MCF 10A (cell line): ENCODE measurements around the gene CSNK1G2. TPM values are rescaled to one million over a fixed set of nuclear protein-coding genes. Genes with fewer than 3 reads are reported as not detected.

Source experiments
- BruUV-seq: library from RNA; stranded (reverse); fragments of 400-500 nt; replicated peaks from 2 replicates; lab custom pipeline; 2021; lab: Mats Ljungman, UMichigan
- CTCF ChIA-PET: fragments of 300-600 bp; sonication (Branson Sonifier 250); formaldehyde crosslinking; extraction: SDS; loops from one replicate; lab custom pipeline; 2021; ENCODE audit warnings: antibody characterized with exemption, inconsistent platforms; lab: Yijun Ruan, JAX
- POLR2A ChIA-PET: fragments of 300-600, 350-650 bp; sonication (Branson Sonifier 250); formaldehyde crosslinking; extraction: SDS; loops from one replicate; lab custom pipeline; 2020; ENCODE audit warnings: antibody characterized with exemption, inconsistent platforms; lab: Yijun Ruan, JAX
- DNase-seq: peaks from one replicate; pipeline ENCODE4 v3.0.0-alpha.2; 2018; ENCODE audit not compliant: unreplicated experiment
- H3K27ac Mint-ChIP-seq: one replicate; pipeline ENCODE4 v1.8.0; 2022; ENCODE audit warnings: mild to moderate bottlenecking, low read depth, mixed read lengths; ENCODE audit not compliant: unreplicated experiment
- H3K27me3 Mint-ChIP-seq: one replicate; pipeline ENCODE4 v1.8.0; 2022; ENCODE audit warnings: mixed read lengths; ENCODE audit not compliant: insufficient read depth, unreplicated experiment
- H3K36me3 Mint-ChIP-seq: one replicate; pipeline ENCODE4 v1.8.0; 2022; ENCODE audit warnings: mild to moderate bottlenecking, moderate library complexity, mixed read lengths; ENCODE audit not compliant: insufficient read depth, unreplicated experiment
- H3K4me1 Mint-ChIP-seq: one replicate; pipeline ENCODE4 v1.8.0; 2022; ENCODE audit warnings: mixed read lengths; ENCODE audit not compliant: insufficient read depth, unreplicated experiment
- H3K4me3 Mint-ChIP-seq: one replicate; pipeline ENCODE4 v1.8.0; 2022; ENCODE audit warnings: mild to moderate bottlenecking, moderate library complexity, mixed read lengths; ENCODE audit not compliant: unreplicated experiment
- H3K9me3 Mint-ChIP-seq: one replicate; pipeline ENCODE4 v1.8.0; 2022; ENCODE audit warnings: mixed read lengths; ENCODE audit not compliant: unreplicated experiment
- intact Hi-C: fragments of 100-400 bp; cut with micrococcal nuclease; formaldehyde crosslinking; loops from 2 replicates; pipeline ENCODE4 v1.14.1; 2022
- total RNA-seq: library from RNA; stranded (reverse); gene quantifications from 2 replicates; pipeline ENCODE4 v1.2.3, GENCODE V29; 2022
- TF ChIP-seq, protein P1 (sequence below): fragments of 200-600 bp; IDR thresholded peaks from one replicate; pipeline ENCODE4 v1.8.0; 2022; ENCODE audit warnings: antibody characterized with exemption, mild to moderate bottlenecking; ENCODE audit not compliant: unreplicated experiment

CSNK1G2 gene
- total RNA-seq, 1 experiment from 2014 or later, result 48.5 TPM

DNA sequence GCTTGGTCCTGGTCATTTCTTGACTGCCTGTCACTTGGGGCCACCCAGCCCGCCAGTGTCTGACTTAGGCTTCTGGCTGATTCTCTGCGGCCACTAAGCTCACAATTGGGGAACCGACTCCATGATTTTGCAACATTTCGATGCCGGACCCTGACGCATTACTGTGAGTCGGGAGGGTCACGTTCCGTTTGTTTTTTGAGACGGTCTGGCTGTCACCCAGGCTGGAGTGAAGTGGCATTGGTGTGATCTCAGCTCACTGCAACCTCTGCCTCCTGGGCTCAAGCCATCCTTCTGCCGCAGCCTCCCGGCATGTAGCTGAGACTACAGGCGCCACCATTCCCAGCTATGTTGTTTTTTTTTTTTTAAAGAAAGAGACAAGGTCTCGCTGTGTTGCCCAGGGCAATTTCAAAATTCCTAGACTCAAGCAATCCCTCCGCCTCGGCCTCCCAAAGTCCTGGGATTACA, 39.0 kb upstream of the CSNK1G2 start:
- CTCF ChIA-PET, result interaction anchor here (0.6 kb wide), 1 partner anchor 877 kb away, joined by 3 read pairs; no protein-coding TSS in a partner anchor
- TF ChIP-seq, protein P1, sequence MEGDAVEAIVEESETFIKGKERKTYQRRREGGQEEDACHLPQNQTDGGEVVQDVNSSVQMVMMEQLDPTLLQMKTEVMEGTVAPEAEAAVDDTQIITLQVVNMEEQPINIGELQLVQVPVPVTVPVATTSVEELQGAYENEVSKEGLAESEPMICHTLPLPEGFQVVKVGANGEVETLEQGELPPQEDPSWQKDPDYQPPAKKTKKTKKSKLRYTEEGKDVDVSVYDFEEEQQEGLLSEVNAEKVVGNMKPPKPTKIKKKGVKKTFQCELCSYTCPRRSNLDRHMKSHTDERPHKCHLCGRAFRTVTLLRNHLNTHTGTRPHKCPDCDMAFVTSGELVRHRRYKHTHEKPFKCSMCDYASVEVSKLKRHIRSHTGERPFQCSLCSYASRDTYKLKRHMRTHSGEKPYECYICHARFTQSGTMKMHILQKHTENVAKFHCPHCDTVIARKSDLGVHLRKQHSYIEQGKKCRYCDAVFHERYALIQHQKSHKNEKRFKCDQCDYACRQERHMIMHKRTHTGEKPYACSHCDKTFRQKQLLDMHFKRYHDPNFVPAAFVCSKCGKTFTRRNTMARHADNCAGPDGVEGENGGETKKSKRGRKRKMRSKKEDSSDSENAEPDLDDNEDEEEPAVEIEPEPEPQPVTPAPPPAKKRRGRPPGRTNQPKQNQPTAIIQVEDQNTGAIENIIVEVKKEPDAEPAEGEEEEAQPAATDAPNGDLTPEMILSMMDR, result no peak
- no peak overlapping the region for H3K27ac Mint-ChIP-seq
- POLR2A ChIA-PET, result interaction anchor here (0.7 kb wide), 1 partner anchor 248 kb away, joined by 3 read pairs; no protein-coding TSS in a partner anchor
- H3K4me1 Mint-ChIP-seq, result no peaks in the 10 kb centered on the region
- intact Hi-C loops, result no loop called here
- H3K27me3 Mint-ChIP-seq, result no peaks in the 10 kb centered on the region
- no TSS peak for BruUV-seq
- H3K9me3 Mint-ChIP-seq, result no peaks in the 10 kb centered on the region
- no peak overlapping the region for H3K4me3 Mint-ChIP-seq
- H3K36me3 Mint-ChIP-seq, result peaks cover 4% of the 10 kb centered on the region
- DNase-seq, result no peak

DNA sequence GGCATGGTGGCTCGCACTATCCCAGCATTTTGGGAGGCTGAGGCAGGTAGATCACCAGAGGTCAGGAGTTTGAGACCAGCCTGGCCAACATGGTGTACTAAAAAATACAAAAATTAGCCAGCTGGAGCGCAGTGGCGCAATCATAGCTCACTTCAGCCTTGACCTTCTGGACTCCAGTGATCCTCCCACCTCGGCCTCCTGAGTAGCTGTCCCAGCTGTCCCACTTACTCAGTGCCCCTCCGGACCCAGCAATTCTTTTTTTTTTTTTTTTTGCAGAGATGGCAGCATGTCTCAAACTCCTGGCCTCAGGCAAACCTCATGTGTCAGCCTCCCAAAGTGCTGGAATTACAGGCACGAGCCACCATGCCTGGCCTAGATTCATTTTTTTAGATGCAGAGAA, 38.0 kb upstream of the CSNK1G2 start:
- Mint-ChIP-seq H3K27ac (no peak overlapping the region), H3K4me1 (no peaks in the 10 kb centered on the region), H3K9me3 (no peaks in the 10 kb centered on the region), H3K36me3 (peaks cover 4% of the 10 kb centered on the region), H3K4me3 (no peak overlapping the region), H3K27me3 (no peaks in the 10 kb centered on the region)
- CTCF ChIA-PET, result interaction anchor here (0.6 kb wide), 1 partner anchor 167 kb away, joined by 4 read pairs; no protein-coding TSS in a partner anchor
- DNase-seq, result no peak
- intact Hi-C loops, result no loop called here
- BruUV-seq, result no TSS peak
- POLR2A ChIA-PET, result no interaction called here
- TF ChIP-seq, protein P1, result no peak

DNA sequence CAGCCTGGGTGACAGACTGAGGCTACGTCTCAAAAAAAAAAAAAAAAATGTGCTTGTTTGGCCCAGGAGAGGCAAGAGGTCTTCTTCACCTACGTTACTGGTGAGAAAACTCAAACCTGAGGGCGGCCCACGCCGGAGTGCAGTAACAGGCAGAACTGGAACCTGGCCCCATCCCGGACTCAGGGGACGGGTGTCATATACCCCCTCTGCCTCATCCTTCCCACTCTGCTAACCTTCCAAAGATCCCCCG, 36.2 kb upstream of the CSNK1G2 start:
- ChIA-PET CTCF (interaction anchor here (0.6 kb wide), 1 partner anchor 211 kb away, joined by 3 read pairs; no protein-coding TSS in a partner anchor), POLR2A (no interaction called here)
- DNase-seq, result no peak
- intact Hi-C loops, result loop anchor here (5.0 kb wide), 1 partner anchor 32 kb away; no protein-coding TSS in a partner anchor
- H3K27me3 Mint-ChIP-seq, result no peaks in the 10 kb centered on the region
- H3K4me3 Mint-ChIP-seq, result peak overlapping the region; percentile 82
- TF ChIP-seq, protein P1, result no peak
- peak overlapping the region; percentile 93 for H3K27ac Mint-ChIP-seq
- no TSS peak for BruUV-seq
- no peaks in the 10 kb centered on the region for H3K4me1 Mint-ChIP-seq
- peaks cover 4% of the 10 kb centered on the region for H3K36me3 Mint-ChIP-seq
- H3K9me3 Mint-ChIP-seq, result no peaks in the 10 kb centered on the region

DNA sequence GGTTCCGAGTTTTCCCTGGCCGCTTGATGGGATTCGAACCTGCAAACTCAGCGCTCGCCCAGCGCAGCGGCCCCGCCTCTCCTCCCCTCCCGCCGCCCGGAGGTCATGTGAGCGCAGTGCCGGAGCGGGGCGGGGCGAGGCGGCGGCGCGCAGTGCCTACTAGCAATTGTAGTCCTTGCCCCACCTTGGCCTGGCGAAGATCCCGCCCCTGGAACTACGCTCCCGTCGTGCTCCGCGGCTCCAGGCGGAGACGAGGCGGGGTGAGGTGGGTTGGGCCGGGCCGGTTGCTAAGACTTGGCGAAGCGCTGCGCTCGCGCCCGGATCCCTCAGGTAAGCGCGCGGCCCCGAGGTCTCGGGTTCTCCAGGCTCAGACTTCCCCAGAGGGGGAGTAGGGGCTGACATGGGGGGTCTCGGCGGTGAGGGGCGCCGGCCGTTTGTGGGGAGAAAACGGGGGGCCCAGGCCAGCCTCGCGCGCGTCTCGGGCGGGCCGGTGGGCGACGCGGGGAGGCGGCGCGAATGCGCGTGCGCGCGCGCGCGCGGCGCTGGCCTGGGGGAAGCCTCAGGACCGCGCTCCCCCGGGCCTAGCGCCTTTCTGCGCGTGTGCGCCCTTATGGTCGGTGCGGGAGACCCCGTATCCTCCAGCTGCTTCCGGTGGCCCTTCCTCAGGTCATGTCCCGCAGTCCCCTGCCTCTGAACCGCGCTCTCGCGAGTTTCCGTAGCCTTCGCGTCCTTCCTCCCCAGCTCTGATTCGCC, 35.7 kb upstream of the CSNK1G2 start, which contains the start of the genes ADAT3 and SCAMP4:
TSS of gene ADAT3 (plus strand) at position 290 of the 753 bp plus-strand sequence. CDS start 6,649 bp downstream, outside the sequence.
TSS of gene SCAMP4 (plus strand) at position 290 of the 753 bp plus-strand sequence. CDS start 9,621 bp downstream, outside the sequence.
- ChIA-PET POLR2A (interaction anchor here (0.6 to 1.4 kb wide), 5 partner anchors 8 to 258 kb away, joined by 3 to 4 read pairs (median 3); no protein-coding TSS in a partner anchor), CTCF (interaction anchor here (0.6 kb wide), 1 partner anchor 210 kb away, joined by 3 read pairs; no protein-coding TSS in a partner anchor)
- TF ChIP-seq, protein P1, result no peak
- no peaks in the 10 kb centered on the region for H3K9me3 Mint-ChIP-seq
- peaks cover 3% of the 10 kb centered on the region for H3K4me1 Mint-ChIP-seq
- peaks cover 4% of the 10 kb centered on the region for H3K36me3 Mint-ChIP-seq
- H3K27ac Mint-ChIP-seq, result peak within 1 kb of the TSS; percentile 93
- no peaks in the 10 kb centered on the region for H3K27me3 Mint-ChIP-seq
- H3K4me3 Mint-ChIP-seq, result peak within 1 kb of the TSS; percentile 82
- intact Hi-C loops, result loop anchor here (5.0 kb wide), 1 partner anchor 33 kb away; no protein-coding TSS in a partner anchor
- BruUV-seq, result no TSS peak
- DNase-seq, result peak; percentile 99
